Stimulated activated CD4-positive, alpha-beta T cell treated with anti-CD3 and anti-CD28 coated beads, Interleukin-15, amount 100 ng/mL, for 48 hours (primary cell): Measurements from ENCODE around the gene ROM1.

Source experiments
- DNase-seq, 2 donors: peaks; one replicate each; pipeline ENCODE4 v3.0.0-alpha.2; 2020; ENCODE audit warnings: low read depth in 2 of 2

Gene ROM1

DNA sequence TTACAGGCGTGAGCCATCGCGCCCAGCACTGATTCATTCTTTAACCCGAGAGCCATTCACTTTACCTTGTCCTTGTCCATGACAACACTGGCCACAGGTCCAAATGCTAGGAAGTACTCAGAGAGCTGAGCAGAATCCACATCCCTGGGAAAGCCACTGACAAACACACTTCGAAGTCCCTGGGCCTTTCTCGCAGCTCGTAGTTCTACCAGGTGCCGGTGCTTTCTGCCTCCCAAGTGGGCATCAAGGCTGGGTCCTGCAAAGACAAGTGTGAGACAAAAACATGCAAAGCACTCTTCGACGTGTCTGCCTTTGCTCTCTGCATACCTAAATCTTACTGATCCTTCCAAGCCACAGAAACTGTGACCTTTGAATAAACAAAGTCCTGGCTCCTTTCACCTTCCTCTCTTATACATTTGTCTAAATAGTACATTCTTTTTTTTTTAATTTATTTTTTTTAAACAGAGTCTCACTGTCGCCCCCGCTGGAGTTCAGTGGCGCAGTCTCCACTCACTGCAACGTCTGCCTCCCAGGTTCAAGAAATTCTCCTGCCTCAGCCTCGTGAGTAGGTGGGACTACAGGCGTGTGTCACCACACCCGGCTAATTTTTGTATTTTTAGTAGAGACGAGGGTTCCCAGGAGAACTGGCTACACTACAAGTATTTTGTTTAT lies 24.0 kb upstream of the ROM1 start:
- DNase-seq: no peak

DNA sequence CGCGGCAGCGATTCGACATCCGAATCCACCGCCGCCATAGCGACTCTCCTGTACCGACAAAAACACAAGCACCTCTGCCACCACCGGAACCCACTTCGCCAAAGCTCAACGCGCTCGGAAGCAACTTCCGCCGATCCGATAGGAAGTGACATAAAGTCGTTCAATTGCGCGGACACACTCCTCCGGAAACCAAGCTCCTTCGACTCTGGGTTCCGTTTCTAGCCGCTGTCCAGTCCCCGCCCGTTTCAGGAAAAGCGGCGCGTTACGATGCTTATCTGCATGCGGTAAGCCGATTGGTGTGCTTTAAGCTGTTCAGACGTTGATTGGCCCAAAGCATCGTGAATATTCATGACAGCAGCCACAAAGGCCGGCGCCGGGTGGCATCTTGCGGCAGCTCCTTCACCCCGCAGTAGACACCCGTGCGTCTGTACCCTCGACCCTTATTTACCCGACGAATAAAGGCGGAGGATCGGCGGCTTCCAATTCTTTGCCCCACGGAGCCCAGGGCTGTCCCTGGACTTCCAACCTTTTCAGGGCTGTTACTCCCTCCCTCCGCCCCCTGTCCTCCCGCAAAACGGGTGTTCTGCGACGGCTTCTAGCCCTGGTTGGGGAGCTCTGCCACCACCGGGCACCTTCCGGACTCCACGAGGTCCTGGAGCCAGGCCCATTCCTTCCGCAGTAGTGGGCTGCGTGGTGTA lies 21.5 kb upstream of the ROM1 start, which contains the start of gene TUT1:
Gene TUT1, minus strand, starts transcription at position 76 of the 698 bp plus-strand sequence. Its CDS starts 38 bp downstream, at position 38.
- peak; percentile 94 to 95 for DNase-seq

GRCh38 chr11:62592146-62592815 lies 20.8 kb upstream of the ROM1 start:
- no peak for DNase-seq

- no peak for DNase-seq
Observed at GRCh38 chr11:62592989-62593421, 20.1 kb upstream of the ROM1 start.

- DNase-seq: peak; percentile 62 to 74
Observed at GRCh38 chr11:62593434-62594044, 19.5 kb upstream of the ROM1 start.

DNA sequence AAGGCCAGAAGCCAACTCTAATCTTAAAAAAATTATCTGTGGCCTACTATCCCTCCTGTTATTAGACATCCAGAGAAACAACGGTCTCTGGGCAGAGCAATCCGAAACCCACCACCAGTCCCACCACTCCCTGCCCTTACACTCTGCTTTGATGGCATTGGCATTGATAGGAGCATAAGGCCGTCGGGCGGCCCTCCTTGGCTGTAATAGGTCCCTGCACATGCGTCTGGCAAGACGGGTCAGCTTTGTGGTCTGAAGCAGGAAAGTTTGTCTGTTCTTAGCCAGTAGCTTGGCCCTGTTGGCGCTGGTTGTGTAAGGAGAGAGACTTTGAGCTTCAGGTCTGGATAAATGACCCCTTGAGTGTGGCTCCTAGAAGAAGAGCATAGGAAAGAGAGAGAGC lies 17.9 kb upstream of the ROM1 start:
- no peak for DNase-seq

GRCh38 chr11:62599069-62599696 lies 13.9 kb upstream of the ROM1 start:
- DNase-seq: peak; percentile 96 to 97

- DNase-seq: no peak
Observed at GRCh38 chr11:62599901-62600300, 13.2 kb upstream of the ROM1 start.

DNA sequence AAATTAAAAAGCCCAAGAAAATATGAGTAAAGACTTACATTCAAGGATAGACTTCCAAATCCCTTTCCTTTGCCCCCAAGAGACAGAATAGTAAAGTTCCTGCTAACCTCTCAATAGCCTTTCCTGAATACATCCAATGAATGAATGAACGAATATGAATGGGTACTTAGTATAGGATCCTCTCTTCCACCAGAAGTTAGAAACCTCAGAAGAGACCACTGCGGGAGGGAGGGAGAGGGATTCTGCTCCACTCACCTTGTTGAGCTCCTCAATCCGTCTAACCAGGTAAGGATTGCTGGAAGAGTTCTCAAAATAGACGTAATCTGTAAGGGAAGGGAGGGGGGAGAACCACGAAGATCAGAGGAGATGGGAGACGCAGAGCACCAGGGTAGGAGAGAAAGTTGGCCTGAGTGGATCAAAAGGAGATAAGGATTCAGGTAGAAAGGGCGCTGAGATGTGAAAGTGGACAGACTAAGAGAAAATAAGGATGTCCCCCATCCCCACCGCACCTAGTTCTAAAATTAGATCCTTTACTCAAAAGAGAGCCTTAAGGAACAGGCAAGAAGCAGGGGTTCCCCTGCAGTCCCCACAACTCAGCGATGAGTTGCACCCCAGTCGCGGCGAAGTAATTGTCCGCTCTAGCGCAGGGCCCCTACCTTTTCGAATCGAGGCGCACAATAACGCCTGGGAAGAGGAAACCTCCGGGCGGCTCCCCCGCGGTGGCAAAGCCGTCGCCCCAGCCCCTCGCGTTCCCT lies 12.5 kb upstream of the ROM1 start:
- DNase-seq: no peak

DNA sequence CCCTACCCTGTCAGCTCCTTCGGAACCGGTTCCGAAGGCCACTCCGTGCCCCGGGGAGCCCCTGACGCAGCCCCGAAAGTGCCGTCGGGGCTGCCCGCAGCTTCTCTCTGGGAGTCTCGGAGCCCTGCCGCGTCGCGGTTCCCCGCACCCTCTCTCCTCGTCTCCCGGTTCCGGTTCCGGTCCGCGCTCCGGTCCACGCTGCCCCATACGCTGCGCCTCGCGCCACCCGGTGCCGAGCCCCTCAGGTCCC lies 12.0 kb upstream of the ROM1 start:
- no peak for DNase-seq

- DNase-seq: peak; percentile 99 to 100
Observed at GRCh38 chr11:62601372-62602140, 11.5 kb upstream of the ROM1 start, which contains the start of gene MTA2. Gene MTA2, minus strand, starts transcription at chr11:62601865. Its CDS starts 415 bp downstream, at chr11:62601450.

GRCh38 chr11:62602141-62603071 lies 10.7 kb upstream of the ROM1 start:
- no peak for DNase-seq

GRCh38 chr11:62603072-62603408 lies 10.0 kb upstream of the ROM1 start:
- DNase-seq: no peak

DNA sequence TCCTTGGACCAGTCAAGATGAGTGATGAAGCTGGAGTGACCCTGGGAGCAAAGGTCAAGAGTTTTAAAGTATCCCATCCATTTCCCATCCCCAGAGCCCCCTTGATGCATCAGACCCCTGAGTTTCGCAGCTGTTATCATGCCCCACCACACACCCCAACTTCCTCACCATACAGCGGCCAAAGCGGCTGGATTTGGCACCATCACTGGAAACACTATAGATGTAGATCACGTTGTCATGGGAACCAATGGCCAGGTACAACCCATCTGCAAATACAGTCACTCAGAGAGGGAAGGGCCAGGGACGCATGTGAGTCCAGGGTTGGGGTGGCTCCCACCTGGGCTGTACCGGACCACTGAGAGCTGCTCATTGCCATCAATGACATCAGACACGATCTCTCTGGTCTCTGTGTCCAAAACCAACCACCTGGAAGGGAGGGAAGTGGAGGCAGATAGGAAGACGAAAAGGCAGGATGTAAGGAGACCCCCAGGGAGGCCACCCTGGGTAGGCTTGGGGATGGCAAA lies 9.2 kb upstream of the ROM1 start:
- no peak for DNase-seq

GRCh38 chr11:62604460-62605120 lies 8.5 kb upstream of the ROM1 start:
- no peak for DNase-seq

DNA sequence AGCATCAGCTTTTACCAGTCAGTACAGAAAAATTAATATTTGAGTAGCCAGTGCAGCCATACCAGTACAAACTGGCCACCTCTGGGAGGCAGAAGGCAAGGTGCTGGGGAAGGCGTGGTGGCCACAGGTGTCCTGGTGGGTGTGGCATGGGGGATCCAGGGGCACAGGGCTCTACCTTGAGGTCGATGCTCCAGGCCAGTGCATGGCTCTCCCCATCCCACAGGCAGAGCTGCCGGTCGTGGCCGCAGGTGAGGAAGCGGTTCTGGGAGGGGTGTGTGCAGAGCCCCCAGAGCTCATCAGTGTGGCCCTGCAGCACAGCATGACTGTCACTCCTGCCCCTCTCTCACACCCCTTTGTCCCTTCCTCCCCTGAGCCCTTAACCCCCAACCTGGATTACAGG lies 7.6 kb upstream of the ROM1 start:
- DNase-seq: no peak

- DNase-seq: no peak
Observed at GRCh38 chr11:62605902-62606301, 7.2 kb upstream of the ROM1 start.

- no peak for DNase-seq
Observed at GRCh38 chr11:62607714-62608113, 5.3 kb upstream of the ROM1 start.

DNA sequence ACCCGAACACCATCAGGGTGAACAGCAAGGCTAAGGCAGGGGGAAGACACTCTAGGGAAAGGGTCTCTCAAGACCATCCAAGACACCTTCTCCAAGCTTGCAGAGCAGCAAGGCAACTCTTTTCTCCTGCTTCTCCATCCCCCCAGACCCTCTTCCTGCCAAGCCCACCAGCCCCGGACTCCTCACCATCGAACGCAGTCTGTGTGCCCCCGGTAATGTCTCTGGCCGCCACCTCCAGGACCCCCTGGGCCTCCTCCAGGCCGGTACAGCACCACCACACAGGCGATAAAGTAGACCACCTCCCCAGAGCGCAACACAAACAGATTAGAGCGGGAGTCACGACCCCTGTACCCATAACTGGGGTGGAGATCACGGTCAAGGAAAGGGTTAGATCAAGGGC lies 4.3 kb upstream of the ROM1 start:
- no peak for DNase-seq
